Left hindlimb (tissue), 1 donor: ENCODE results near the gene CRTAC1.
A peak's percentile ranks its signal among the peaks of the same experiment; 100 is the strongest.
"Not testable (repeated sequence)": the region's sequence is repeated elsewhere in the genome, so short reads cannot be mapped to it uniquely, and the experiment has no call there.

Experiments
- DNase-seq: peaks from one replicate; pipeline ENCODE4 v3.0.0-alpha.2; 2018

Gene CRTAC1

DNA sequence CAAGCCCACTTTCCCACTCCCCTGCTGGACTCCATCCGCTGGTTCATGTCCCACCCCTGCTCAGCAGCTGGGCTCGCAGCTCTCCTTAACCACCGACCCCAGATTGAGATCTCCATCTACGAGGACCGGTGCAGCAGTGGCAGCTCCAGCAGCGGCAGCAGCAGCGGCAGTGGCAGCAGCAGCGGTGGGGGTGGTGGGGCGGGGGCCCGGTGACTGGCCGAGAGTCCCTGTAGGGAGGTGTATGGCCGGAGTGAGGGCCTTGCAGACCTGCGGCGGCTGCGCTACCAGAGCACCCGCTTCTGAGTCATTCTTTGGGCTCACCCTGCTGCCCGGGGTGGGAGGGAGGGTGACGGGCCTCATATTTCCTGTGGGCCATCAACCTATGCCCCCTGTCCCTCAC, 164.9 kb downstream of the CRTAC1 start:
- no peak for DNase-seq

DNA sequence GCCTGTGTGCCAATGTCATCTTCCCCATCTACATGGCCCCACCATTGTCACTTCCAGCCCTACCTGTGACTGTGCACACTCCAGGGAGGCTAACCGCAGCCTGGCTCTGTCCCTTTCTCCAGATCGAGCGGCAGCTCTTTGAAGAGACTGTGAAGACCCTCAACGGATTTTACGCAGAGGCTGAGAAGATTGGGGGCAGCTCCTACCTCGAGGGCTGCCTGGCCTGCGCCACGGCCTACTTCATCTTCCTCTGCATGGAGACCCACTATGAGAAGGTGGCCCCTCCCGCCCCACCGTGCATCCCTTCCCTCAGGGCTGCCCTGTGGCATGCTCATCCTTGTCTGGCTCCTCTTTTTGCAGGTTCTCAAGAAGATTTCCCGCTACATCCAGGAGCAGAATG, 166.6 kb downstream of the CRTAC1 start:
- DNase-seq, result no peak

DNA sequence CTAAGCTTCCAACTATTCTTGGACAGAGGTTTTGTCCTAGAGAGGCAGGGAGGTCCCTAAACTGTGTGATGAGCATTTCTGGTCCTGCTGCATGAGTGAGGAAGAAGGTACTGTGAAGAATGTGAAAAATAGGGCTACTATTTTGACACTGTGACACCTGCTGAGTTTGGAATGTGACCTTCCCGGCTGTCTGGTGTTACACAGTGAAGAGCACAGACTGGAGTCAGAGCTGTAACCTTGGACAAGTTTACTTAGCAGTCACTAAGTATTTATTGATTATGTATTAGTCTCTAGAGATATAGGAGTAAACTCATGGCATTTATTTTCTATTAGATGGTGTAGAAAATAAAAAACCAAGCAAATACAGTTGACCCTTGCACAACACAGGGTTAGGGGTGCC, 168.5 kb downstream of the CRTAC1 start:
- DNase-seq, result no peak

DNA sequence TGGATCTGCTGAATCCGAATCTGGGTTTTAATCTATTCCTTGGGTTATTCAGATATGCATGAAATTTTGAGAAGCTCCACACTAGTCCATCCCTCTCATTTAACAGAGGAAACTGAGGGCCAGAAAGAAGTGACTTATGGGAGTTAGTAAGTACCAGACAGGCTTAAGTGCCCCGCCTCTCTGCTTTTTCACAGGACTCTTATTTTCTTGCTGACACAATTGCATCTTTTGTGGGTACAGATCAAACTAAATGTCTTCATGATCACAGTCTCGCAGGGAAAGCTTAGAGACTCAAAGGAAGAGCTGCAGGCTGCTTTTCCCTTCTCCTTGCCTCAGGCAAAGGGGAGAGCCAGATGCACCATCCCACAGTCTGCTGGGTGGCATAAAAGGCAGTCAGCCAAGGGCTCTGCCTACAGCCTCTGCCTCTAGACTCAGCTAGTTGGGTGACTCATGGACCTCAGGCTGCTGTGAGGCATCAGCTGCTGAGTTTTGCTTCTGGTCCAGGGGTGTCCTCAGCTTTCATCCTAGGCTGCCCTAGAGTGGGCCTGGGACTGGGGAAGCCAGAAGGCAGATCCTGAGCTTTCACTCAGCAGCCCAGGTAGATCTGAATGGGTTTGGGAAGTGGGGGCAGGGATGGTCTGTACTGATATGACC, 169.2 kb downstream of the CRTAC1 start:
- no peak for DNase-seq

GRCh38 chr10:97858001-97858439, 172.4 kb downstream of the CRTAC1 start:
- no peak for DNase-seq

DNA sequence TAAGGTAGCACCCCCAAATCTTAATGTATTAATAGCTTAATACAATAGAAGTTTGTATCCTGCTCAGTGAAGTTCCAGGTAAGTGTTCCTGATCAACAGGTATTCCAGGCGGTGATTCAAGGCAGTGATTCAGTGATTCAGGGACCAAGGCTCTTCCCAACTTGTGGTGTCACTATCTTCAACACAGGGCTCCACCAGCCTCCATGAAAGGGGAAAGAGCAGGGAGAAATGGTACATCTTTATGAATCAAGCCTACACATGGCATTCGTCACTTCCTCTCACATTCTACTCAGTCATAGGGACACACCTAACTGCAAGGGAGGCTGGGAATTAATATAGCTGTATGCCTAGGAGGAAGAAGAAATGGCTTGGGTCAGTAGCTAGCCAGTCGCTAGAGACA, 175.7 kb downstream of the CRTAC1 start:
- no peak for DNase-seq

DNA sequence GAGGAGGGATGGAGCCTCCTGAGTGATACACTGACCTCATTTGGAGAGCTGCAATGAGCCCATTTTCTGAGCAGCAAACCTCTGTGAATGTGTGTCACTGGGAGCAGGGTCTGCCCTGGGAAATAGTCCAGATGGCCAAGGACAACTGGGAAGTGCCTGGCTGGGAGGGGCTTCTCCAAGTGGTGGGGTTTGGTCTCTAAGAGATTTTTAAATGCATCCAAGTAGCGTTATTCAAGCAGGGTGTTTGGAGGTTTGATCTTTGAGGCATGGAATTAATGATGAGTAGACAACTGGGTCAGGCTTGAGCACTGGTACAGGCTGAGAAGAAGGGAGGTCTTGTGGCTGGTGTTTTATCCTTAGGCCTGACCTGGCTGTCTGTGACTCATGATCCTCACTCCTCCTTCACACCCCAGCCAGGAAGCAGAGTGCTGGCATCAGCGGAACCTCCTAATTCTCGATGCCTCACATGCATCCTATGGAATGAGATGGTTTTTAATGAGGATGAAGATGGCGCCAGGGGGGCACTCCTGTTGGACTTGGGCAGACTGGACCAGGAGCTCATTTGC, 177.5 kb downstream of the CRTAC1 start:
- DNase-seq, result no peak

GRCh38 chr10:97852277-97852676, 178.1 kb downstream of the CRTAC1 start:
- DNase-seq, result no peak

DNA sequence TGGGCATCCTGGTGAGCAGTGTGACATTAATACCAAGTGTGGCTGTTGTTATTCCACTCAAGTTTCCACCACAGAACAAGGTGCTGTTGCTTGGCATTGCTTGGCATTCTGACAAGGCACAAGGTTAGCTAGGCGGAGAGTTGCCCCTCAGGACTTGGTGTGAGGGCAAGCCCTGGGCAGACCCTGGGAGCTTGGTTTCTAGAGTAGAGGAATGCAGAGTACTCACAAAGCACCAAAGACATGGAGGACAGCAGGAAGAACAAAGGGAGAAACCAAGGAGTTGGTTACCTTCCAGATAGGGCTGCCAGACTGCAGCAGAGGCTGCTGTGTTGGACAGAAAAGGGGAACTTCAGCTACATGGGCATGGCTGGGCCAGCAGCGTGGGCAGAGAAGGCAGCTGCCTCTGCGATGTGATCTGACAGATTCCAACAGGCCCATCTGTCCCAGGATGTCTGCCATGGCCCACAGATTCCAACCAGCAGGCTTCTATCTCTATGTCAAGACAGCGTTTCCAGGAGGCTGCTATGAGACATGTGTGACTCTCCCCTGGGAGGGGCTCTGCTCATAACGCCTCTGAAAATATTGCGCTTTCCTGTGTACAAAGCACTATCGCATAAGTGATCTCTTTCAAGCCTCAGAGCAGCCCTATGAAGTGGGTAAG, 178.9 kb downstream of the CRTAC1 start:
- DNase-seq, result no peak

- DNase-seq, result no peak
These were observed 180.0 kb downstream of the CRTAC1 start for GRCh38 chr10:97850446-97850845.

- DNase-seq, result peak; percentile 63
These were observed 180.6 kb downstream of the CRTAC1 start, which contains the start of gene GOLGA7B for GRCh38 chr10:97849687-97850402. Gene GOLGA7B, plus strand, starts transcription at chr10:97849843. Its CDS starts 461 bp downstream, at chr10:97850304.

- DNase-seq, result no peak
These were observed 181.2 kb downstream of the CRTAC1 start for GRCh38 chr10:97849103-97849686.

DNA sequence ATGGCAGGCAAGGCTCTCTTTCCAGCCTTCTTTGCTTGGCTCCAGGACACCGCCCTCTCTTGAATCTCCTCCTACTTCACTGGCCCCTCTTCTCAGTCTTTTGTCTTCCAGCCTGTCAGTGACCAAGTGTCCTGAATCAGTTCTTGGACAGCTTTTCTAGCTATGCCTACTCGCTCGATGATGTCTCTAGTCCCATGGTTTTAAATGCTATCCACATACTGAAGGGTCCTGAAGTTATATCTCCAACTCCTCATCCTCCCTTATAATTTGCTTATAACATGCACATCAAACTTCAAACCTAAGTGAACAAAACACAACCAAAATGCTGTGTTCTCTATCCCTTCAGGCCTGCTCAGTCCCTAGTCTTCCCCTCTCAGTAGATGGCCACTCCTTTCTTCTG, 185.7 kb downstream of the CRTAC1 start:
- DNase-seq, result no peak

DNA sequence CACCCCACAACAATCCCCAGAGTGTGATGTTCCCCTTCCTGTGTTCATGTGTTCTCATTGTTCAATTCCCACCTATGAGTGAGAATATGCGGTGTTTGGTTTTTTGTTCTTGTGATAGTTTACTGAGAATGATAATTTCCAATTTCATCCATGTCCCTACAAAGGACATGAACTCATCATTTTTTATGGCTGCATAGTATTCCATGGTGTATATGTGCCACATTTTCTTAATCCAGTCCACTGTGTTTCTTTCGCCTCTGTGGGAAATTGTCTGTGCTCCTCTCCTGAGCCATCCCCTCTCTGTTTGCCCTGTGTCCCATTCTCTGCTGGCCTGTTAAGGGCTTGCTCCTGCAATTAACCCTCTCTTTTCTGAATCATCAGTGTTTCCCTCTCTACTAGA, 186.4 kb downstream of the CRTAC1 start:
- DNase-seq, result not testable (repeated sequence)

GRCh38 chr10:97843281-97843671, 187.1 kb downstream of the CRTAC1 start:
- DNase-seq, result no peak

DNA sequence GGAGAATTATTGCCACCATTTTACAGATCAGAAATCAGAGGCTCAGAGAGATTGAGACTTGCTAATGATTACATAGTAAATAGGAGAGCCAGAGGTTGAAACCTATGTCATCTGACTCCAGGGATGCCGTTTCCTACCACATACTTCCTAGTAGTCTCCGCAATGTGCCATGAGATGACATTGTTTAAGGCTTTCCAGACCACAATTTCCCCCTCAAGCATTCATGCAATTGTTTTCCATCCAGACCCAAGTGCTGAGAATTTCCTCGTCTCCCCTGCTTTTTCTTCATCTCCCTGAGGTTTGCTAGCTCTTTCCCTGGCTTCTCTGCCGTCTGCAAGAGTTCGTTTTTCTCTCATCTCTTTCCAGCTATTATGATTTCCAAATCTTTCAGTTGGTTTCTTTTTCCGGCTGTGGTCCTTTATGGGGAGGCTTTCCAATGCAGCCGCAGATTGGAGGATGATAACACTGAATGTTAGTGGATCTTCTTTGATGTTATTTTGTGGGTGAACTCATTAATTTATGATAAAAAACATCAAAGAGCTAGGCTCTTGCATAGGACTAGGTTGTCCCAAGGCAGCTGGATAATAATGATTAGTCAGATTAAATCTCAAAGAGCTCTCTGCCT, 187.7 kb downstream of the CRTAC1 start:
- no peak for DNase-seq

DNA sequence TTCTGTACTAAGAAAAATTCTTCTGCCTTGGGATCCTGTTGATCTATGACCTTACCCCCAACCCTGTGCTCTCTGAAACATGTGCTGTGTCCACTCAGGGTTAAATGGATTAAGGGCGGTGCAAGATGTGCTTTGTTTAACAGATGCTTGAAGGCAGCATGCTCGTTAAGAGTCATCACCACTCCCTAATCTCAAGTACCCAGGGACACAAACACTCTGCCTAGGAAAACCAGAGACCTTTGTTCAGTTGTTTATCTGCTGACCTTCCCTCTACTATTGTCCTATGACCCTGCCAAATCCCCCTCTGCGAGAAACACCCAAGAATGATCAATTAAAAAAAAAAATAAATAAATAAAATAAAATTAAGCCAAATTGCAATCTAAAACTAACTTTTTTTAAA, 188.3 kb downstream of the CRTAC1 start:
- DNase-seq, result not testable (repeated sequence)

DNA sequence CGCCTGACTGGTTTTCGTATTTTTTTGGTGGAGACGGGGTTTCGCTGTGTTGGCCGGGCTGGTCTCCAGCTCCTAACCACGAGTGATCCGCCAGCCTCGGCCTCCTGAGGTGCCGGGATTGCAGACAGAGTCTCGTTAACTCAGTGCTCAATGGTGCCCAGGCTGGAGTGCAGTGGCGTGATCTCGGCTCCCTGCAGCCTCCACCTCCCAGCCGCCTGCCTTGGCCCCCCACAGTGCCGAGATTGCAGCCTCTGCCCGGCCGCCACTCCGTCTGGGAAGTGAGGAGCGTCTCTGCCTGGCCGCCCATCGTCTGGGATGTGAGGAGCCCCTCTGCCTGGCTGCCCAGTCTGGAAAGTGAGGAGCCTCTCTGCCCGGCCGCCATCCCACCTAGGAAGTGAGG, 189.3 kb downstream of the CRTAC1 start:
- not testable (repeated sequence) for DNase-seq

DNA sequence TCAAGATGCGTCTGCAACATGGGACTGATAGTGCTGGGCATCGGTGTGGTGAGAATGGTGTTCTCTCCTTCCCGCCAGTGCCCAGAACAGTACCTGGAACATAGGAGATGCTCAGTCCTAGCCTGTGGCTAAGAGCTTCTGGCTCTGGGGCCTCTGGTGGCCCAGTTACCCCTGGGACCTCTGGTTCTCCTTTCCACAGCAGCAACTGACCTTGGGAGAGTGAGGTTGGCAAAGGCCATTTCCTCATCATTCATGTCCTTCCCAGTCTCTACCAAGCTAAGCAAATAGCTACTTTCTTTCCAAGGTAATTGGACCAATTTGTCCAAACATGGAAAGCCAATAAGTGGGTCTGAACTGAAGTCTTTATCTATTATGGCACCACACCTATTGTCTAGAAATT, 192.3 kb downstream of the CRTAC1 start:
- DNase-seq, result no peak

DNA sequence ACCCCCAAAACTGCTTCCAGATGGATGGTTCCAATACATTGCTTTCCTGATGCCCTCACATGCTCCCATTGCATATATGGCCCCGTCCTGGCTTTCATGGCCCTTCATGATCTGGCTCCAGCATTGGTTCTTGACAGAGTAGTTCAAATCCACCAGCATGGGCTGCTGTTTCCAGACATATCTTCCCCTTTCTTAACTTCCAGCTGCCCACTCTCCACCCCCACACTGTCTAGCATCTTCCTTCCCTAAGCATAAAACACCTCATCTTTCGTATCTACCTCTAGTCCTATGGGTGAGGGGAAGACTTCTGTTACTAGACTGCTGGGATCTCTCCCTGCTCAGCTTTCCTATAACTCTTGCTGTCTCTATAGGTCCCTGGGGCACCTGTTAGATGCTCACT, 194.0 kb downstream of the CRTAC1 start:
- DNase-seq, result no peak

- DNase-seq, result no peak
These were observed 199.2 kb downstream of the CRTAC1 start for GRCh38 chr10:97831259-97831658.

- no peak for DNase-seq
These were observed 200.4 kb downstream of the CRTAC1 start for GRCh38 chr10:97830064-97830463.

DNA sequence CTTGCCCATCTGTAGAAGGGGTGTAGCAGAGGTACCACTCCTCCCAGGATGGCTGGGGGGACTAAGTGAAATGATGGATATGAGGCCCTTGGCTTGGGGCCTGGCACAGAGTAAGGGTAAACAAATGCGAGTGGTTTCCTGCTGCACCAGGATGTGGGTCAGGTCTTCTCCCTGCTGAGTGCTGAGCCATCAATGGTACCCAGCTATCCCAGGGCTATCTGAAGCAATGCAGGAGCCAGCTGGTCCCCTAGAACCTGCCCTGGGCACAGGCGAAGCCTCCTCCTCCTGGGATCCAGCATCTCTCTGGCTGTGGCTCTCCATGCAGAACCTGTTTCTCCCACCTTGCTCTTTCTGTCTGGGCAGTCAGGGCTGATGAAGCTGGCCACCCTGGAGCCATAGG, 201.7 kb downstream of the CRTAC1 start:
- DNase-seq, result no peak
